ENCODE data around the gene HOXA6. TPM values are rescaled to one million over a fixed set of nuclear protein-coding genes. Genes with fewer than 3 reads are reported as not detected.

HOXA6 gene
- polyA plus RNA-seq, 3 donors = not detected

GRCh38 chr7:27105301-27106031 is 42.1 kb downstream of the HOXA6 start:
- no peak overlapping the region for H3K4me2 ChIP-seq (replicated peaks; ENCODE audit: extremely low read depth, low read length, poor library complexity, severe bottlenecking)
- H3K27me3 ChIP-seq (ENCODE audit: control insufficient read depth in 2 of 2, insufficient read depth in 2 of 2, low read length in 2 of 2) = peaks cover 43 to 59% of the 10 kb centered on the region in 2 donors
- intact Hi-C loops (cut with micrococcal nuclease) = no loop called here
- peaks cover 0 to 11% of the 10 kb centered on the region in 2 donors for H3K36me3 ChIP-seq (replicated peaks in 1 of 2; ENCODE audit: control insufficient read depth in 1 of 2, insufficient read depth in 2 of 2, low read length in 2 of 2)
- no peak overlapping the region for H2AFZ ChIP-seq (ENCODE audit: insufficient read depth, low read depth, low read length, poor library complexity, severe bottlenecking)
- Mint-ChIP-seq H3K9me3 (peaks cover 0 to 32% (median 21%) of the 10 kb centered on the region in 7 donors), H3K4me3 (peak overlapping the region in 1 of 2 donors; percentile 53), H3K4me1 (peaks cover 24% of the 10 kb centered on the region), H3K36me3 (peaks cover 24 to 25% of the 10 kb centered on the region in 2 donors), H3K27ac (no peak overlapping the region), H3K27me3 (ENCODE audit: low read depth in 3 of 3) (peaks cover 54 to 62% (median 56%) of the 10 kb centered on the region in 3 donors)
- peaks cover 48% of the 10 kb centered on the region for H4K20me1 ChIP-seq (ENCODE audit: insufficient read depth, low read length)
- H3K27ac ChIP-seq (ENCODE audit: low read depth in 1 of 2, low read length in 2 of 2) = no peak overlapping the region
- no peak for DNase-seq
- H3K79me2 ChIP-seq (ENCODE audit: insufficient read depth, low read length) = no peaks in the 10 kb centered on the region
- H3K9ac ChIP-seq (ENCODE audit: insufficient read depth, low read length, poor library complexity, severe bottlenecking) = no peak overlapping the region
- no peak overlapping the region for H3K4me3 ChIP-seq (replicated peaks in 1 of 3; ENCODE audit: low read depth in 2 of 3, low read length in 3 of 3)
- H3K9me3 ChIP-seq (replicated peaks in 1 of 2; ENCODE audit: control insufficient read depth in 1 of 2, insufficient read depth in 1 of 2, low read length in 2 of 2) = peaks cover 4 to 18% of the 10 kb centered on the region in 2 donors
- TF ChIP-seq, protein P1, sequence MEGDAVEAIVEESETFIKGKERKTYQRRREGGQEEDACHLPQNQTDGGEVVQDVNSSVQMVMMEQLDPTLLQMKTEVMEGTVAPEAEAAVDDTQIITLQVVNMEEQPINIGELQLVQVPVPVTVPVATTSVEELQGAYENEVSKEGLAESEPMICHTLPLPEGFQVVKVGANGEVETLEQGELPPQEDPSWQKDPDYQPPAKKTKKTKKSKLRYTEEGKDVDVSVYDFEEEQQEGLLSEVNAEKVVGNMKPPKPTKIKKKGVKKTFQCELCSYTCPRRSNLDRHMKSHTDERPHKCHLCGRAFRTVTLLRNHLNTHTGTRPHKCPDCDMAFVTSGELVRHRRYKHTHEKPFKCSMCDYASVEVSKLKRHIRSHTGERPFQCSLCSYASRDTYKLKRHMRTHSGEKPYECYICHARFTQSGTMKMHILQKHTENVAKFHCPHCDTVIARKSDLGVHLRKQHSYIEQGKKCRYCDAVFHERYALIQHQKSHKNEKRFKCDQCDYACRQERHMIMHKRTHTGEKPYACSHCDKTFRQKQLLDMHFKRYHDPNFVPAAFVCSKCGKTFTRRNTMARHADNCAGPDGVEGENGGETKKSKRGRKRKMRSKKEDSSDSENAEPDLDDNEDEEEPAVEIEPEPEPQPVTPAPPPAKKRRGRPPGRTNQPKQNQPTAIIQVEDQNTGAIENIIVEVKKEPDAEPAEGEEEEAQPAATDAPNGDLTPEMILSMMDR (IDR thresholded peaks at IDR 0.05) = no peak
- peaks cover 12 to 15% of the 10 kb centered on the region in 2 donors for H3K4me1 ChIP-seq (ENCODE audit: control insufficient read depth in 1 of 2, insufficient read depth in 2 of 2, low read length in 2 of 2)
- WGBS (ENCODE audit: insufficient coverage) = 86% methylated on average over 1 of the region's 13 CpGs

- peak overlapping the region in 1 of 2 donors; percentile 73 for H3K4me3 Mint-ChIP-seq
- Histone ChIP-seq H3K4me3 (replicated peaks in 1 of 3; ENCODE audit: low read depth in 2 of 3, low read length in 3 of 3) (no peak overlapping the region), H3K4me1 (ENCODE audit: control insufficient read depth in 1 of 2, insufficient read depth in 2 of 2, low read length in 2 of 2) (peaks cover 12 to 15% of the 10 kb centered on the region in 2 donors), H2AFZ (ENCODE audit: insufficient read depth, low read depth, low read length, poor library complexity, severe bottlenecking) (no peak overlapping the region), H3K79me2 (ENCODE audit: insufficient read depth, low read length) (no peaks in the 10 kb centered on the region), H4K20me1 (ENCODE audit: insufficient read depth, low read length) (peaks cover 57% of the 10 kb centered on the region), H3K27me3 (ENCODE audit: control insufficient read depth in 2 of 2, insufficient read depth in 2 of 2, low read length in 2 of 2) (peaks cover 43 to 69% of the 10 kb centered on the region in 2 donors), H3K9ac (ENCODE audit: insufficient read depth, low read length, poor library complexity, severe bottlenecking) (no peak overlapping the region), H3K36me3 (replicated peaks in 1 of 2; ENCODE audit: control insufficient read depth in 1 of 2, insufficient read depth in 2 of 2, low read length in 2 of 2) (peaks cover 4 to 21% of the 10 kb centered on the region in 2 donors), H3K4me2 (replicated peaks; ENCODE audit: extremely low read depth, low read length, poor library complexity, severe bottlenecking) (no peak overlapping the region), H3K27ac (ENCODE audit: low read depth in 1 of 2, low read length in 2 of 2) (no peak overlapping the region), H3K9me3 (replicated peaks in 1 of 2; ENCODE audit: control insufficient read depth in 1 of 2, insufficient read depth in 1 of 2, low read length in 2 of 2) (peaks cover 4 to 18% of the 10 kb centered on the region in 2 donors)
- peaks cover 26% of the 10 kb centered on the region for H3K4me1 Mint-ChIP-seq
- peaks cover 58 to 72% (median 65%) of the 10 kb centered on the region in 3 donors for H3K27me3 Mint-ChIP-seq (ENCODE audit: low read depth in 3 of 3)
- 95% methylated on average over 6 of the region's 13 CpGs for WGBS (ENCODE audit: insufficient coverage)
- intact Hi-C loops (cut with micrococcal nuclease) = no loop called here
- no peak for DNase-seq
- no peak overlapping the region for H3K27ac Mint-ChIP-seq
- H3K36me3 Mint-ChIP-seq = peaks cover 33 to 34% of the 10 kb centered on the region in 2 donors
- TF ChIP-seq, protein P1 (IDR thresholded peaks at IDR 0.05) = no peak
- peaks cover 0 to 32% (median 22%) of the 10 kb centered on the region in 7 donors for H3K9me3 Mint-ChIP-seq
These were observed 43.1 kb downstream of the HOXA6 start for GRCh38 chr7:27104341-27105058.

Data from CD14-positive monocyte (primary cell).